Body of pancreas (tissue), 4 donors: ENCODE data around the gene NXPH4. TPM values are rescaled to one million over a fixed set of nuclear protein-coding genes. Genes with fewer than 3 reads are reported as not detected.

Experiments
- ATAC-seq: fragments of 150-250 bp; one replicate; pipeline ENCODE4 v1.9.1; 2016
- DNase-seq, 4 donors: peaks; one replicate each; pipeline ENCODE4 v3.0.0-alpha.2; 2019
- H3K27ac ChIP-seq, 4 donors: fragments of 200-600 bp; sonication (generic); 1 replicate in 3 of 4; 2 replicates in 1 of 4; pipeline versions ENCODE4 v1.5.1 to v1.6.1; 2016 to 2019; ENCODE audit warnings: mild to moderate bottlenecking in 1 of 4, mixed read lengths in 1 of 4, moderate library complexity in 1 of 4
- H3K27me3 ChIP-seq, 2 donors: fragments of 200-600 bp; sonication (generic); one replicate each; pipeline ENCODE4 v1.6.0; 2016; ENCODE audit warnings: mild to moderate bottlenecking in 1 of 2
- H3K36me3 ChIP-seq, 2 donors: fragments of 200-600 bp; sonication (generic); replicated peaks in 1 of 2; 2 replicates each; pipeline ENCODE4 v1.5.1; 2016; ENCODE audit warnings: low read depth in 2 of 2; ENCODE audit not compliant: insufficient read depth in 1 of 2
- H3K4me1 ChIP-seq: fragments of 200-600 bp; sonication (generic); one replicate; pipeline ENCODE4 v1.6.0; 2016
- H3K4me3 ChIP-seq, 2 donors: fragments of 200-600 bp; sonication (generic); 1 replicate in 1 of 2; 2 replicates in 1 of 2; pipeline ENCODE4 v1.5.1; 2016 to 2019
- H3K9me3 ChIP-seq, 3 donors: fragments of 200-600 bp; sonication (generic); 1 replicate in 2 of 3; 2 replicates in 1 of 3; pipeline ENCODE4 v1.5.1; 2016
- CTCF ChIP-seq, 7 experiments: fragments of 450-650 bp in 4 of 7; fragments of 200-600 bp in 3 of 7; sonication (generic) in 3 of 7; IDR thresholded peaks; one replicate each; pipeline ENCODE4 v1.5.1; 2016 to 2019; ENCODE audit warnings: antibody characterized with exemption in 7 of 7
- POLR2A ChIP-seq, 3 donors: fragments of 450-650 bp; IDR thresholded peaks; one replicate each; pipeline ENCODE4 v1.6.1; 2016; ENCODE audit warnings: antibody characterized with exemption in 3 of 3, mild to moderate bottlenecking in 2 of 3
- WGBS, 2 donors: methylation state at CpG; one replicate each; pipeline ENCODE4 v1.1.5; 2017; 5-methylcytosine and 5-hydroxymethylcytosine counted together
- intact Hi-C: fragments of 100-400 bp; cut with DNase I; formaldehyde crosslinking; loops from one replicate; pipeline ENCODE4 v1.15.1; 2023
- total RNA-seq, 2 donors: library from RNA; depleted of rRNA; stranded (reverse); fragments of >200 nt; gene quantifications; one replicate each; pipeline ENCODE4 v1.1.0, GENCODE V29; 2016

NXPH4 gene
- total RNA-seq, 2 donors from 2014 or later = 2.9 to 4.6 TPM

DNA sequence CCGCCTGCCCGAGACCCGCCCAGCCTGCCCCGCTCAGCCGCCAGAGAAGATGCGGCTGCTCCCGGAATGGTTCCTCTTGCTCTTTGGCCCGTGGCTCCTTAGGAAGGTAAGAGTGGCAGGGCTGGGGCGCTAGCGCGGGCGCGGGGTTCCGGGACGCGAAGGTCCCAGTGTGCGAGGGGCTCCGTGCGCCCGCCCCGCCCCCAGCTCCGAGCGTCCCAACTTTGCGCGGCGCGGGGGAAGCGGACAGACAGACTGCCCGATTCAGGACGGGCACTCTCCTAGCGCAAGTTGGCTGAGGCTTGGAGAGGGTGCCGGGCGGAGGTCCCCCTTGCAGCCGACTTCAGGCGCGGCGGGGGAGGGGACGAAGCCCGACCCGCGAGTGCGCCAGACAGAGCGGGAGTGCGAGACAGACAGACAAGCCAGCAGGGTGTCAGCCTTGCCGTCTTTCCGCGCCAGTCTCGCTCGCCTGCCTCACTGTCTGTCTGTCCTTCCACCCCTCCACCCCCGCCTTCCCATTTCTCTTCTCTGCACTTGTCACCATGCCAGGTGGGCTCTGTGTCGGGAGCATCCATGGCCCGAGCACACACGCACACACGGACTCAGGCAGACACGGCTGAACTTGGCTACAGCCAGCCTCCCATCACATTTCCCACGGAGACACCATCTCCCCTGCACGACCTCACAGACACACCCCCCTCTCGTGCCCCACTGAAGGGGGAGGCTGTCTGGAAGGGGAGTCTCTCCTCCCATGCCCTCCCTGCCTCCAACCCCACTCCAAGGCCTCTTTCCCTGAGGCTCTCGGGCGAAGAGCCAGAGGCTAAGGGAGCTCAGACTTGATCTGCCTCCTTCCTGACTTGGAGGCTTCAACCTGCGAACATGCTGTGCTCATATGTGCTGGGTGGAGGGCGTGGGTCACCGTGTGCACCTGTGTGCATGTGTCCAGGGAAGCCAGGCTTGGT is 606 bp downstream of the NXPH4 start:
- H3K4me1 ChIP-seq = peaks cover 41% of the 10 kb centered on the region
- peak in 2 of 4 donors; percentile 32 to 43 for DNase-seq
- peaks cover 0 to 38% of the 10 kb centered on the region in 2 donors for H3K27me3 ChIP-seq

GRCh38 chr12:57218030-57218853 is 1.6 kb downstream of the NXPH4 start:
- intact Hi-C loops = no loop called here
- 61 to 71% methylated on average over 5 of the region's 5 CpGs for WGBS, 2 donors
- H3K27me3 ChIP-seq = peaks cover 0 to 44% of the 10 kb centered on the region in 2 donors
- no peaks in the 10 kb centered on the region for H3K36me3 ChIP-seq
- H3K4me3 ChIP-seq = no peak overlapping the region
- DNase-seq (no peak), ATAC-seq (no peak)
- no peaks in the 10 kb centered on the region for H3K9me3 ChIP-seq
- H3K27ac ChIP-seq = no peak overlapping the region
- peaks cover 41% of the 10 kb centered on the region for H3K4me1 ChIP-seq
- TF ChIP-seq POLR2A (IDR thresholded peaks at IDR 0.05) = no peak
- TF ChIP-seq CTCF (IDR thresholded peaks at IDR 0.05) = no peak

More for the DNA sequence above, 606 bp downstream of the NXPH4 start:
- WGBS, 2 donors = 4 to 6% methylated on average over 29 to 62 of the region's 63 CpGs
- Histone ChIP-seq H3K9me3 (no peaks in the 10 kb centered on the region), H3K36me3 (no peaks in the 10 kb centered on the region), H3K27ac (no peak overlapping the region), H3K4me3 (no peak overlapping the region)
- intact Hi-C loops = no loop called here
- no peak for ATAC-seq
- TF ChIP-seq CTCF (IDR thresholded peaks at IDR 0.05) = no peak
- no peak for TF ChIP-seq POLR2A (IDR thresholded peaks at IDR 0.05)

GRCh38 chr12:57219205-57219992 is 2.8 kb downstream of the NXPH4 start:
- no peaks in the 10 kb centered on the region for H3K9me3 ChIP-seq
- no peak for DNase-seq
- ATAC-seq = no peak
- no peak for TF ChIP-seq CTCF (IDR thresholded peaks at IDR 0.05)
- TF ChIP-seq POLR2A (IDR thresholded peaks at IDR 0.05) = no peak
- H3K4me1 ChIP-seq = peaks cover 30% of the 10 kb centered on the region
- no peak overlapping the region for H3K27ac ChIP-seq
- H3K36me3 ChIP-seq = no peaks in the 10 kb centered on the region
- no peak overlapping the region for H3K4me3 ChIP-seq
- intact Hi-C loops = no loop called here
- peaks cover 0 to 45% of the 10 kb centered on the region in 2 donors for H3K27me3 ChIP-seq
- 71 to 73% methylated on average over 13 to 14 of the region's 14 CpGs for WGBS, 2 donors

DNA sequence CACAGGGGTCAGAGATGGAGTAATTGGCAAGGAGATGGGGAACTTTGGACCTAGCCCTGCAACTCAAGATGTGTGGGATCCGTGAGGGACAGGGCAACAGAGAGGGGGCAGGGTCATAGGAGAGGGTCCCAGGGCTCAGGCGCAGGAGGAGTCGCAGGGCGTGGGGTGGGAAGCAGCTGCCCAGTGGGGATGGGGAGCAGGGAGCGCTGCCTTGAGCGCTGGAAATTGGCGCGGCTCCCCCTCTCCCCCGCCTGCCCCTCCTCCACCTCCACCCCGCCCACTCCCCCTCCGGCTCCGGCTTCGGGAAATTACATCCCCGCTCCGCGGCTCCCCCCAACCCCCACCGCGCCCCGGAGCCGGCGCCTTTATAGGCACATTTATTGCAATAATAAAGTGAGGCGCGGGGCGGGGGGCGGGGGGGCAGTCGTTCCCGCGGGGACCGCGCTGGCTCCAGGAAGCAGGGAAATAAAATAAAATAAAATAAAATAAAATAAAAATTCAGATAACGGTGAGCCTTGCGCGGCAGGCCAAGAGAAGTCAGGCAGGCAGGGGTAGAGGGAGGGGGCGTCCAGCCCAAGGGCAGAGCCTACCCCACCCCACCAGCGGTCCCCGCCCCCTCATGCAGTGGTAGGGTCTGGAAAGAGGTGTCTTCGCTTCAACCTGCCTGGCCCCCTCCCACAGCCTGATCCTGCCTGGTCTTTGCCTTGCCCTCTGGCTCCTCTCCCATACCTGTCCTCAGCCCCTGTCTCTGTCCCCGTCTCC is 3.6 kb downstream of the NXPH4 start:
- DNase-seq (no peak), ATAC-seq (no peak)
- H3K36me3 ChIP-seq = no peaks in the 10 kb centered on the region
- no peak overlapping the region for H3K4me3 ChIP-seq
- intact Hi-C loops = no loop called here
- H3K9me3 ChIP-seq = no peaks in the 10 kb centered on the region
- TF ChIP-seq CTCF (IDR thresholded peaks at IDR 0.05) (no peak), POLR2A (IDR thresholded peaks at IDR 0.05) (no peak)
- peaks cover 0 to 47% of the 10 kb centered on the region in 2 donors for H3K27me3 ChIP-seq
- no peak overlapping the region for H3K27ac ChIP-seq
- H3K4me1 ChIP-seq = peaks cover 29% of the 10 kb centered on the region
- 13 to 21% methylated on average over 32 to 37 of the region's 38 CpGs for WGBS, 2 donors
